Globus pallidus (tissue), 1 donor: ENCODE data around the gene PTOV1.

ENCODE experiments used
- DNase-seq: peaks from one replicate; pipeline ENCODE4 v3.0.0-alpha.2; 2015; ENCODE audit warnings: low spot score

The PTOV1 gene

GRCh38 chr19:49844138-49845095 lies 6.5 kb upstream of the PTOV1 start:
- no peak for DNase-seq

GRCh38 chr19:49845414-49845813 lies 5.5 kb upstream of the PTOV1 start:
- DNase-seq, result no peak

- no peak for DNase-seq
These were observed 4.6 kb upstream of the PTOV1 start for GRCh38 chr19:49846408-49846807.

- DNase-seq, result no peak
These were observed 2.9 kb upstream of the PTOV1 start for GRCh38 chr19:49847731-49848696.

- DNase-seq, result no peak
These were observed 2.0 kb upstream of the PTOV1 start for GRCh38 chr19:49848938-49849337.

GRCh38 chr19:49849433-49850220 lies 1.3 kb upstream of the PTOV1 start:
- no peak for DNase-seq

GRCh38 chr19:49850221-49850486 lies 805 bp upstream of the PTOV1 start:
- DNase-seq, result no peak

- DNase-seq, result no peak
These were observed 699 bp downstream of the PTOV1 start for GRCh38 chr19:49851456-49852259.

GRCh38 chr19:49852631-49853126 lies 1.7 kb downstream of the PTOV1 start:
- no peak for DNase-seq

GRCh38 chr19:49853852-49854377 lies 3.0 kb downstream of the PTOV1 start:
- no peak for DNase-seq

- DNase-seq, result no peak
These were observed 3.7 kb downstream of the PTOV1 start for GRCh38 chr19:49854378-49855263.

- no peak for DNase-seq
These were observed 4.3 kb downstream of the PTOV1 start for GRCh38 chr19:49855277-49855675.

GRCh38 chr19:49855676-49856573 lies 5.0 kb downstream of the PTOV1 start:
- no peak for DNase-seq

- DNase-seq, result no peak
These were observed 5.6 kb downstream of the PTOV1 start for GRCh38 chr19:49856574-49857021.

GRCh38 chr19:49857061-49857837 lies 6.3 kb downstream of the PTOV1 start:
- DNase-seq, result no peak

GRCh38 chr19:49857838-49858087 lies 6.8 kb downstream of the PTOV1 start:
- DNase-seq, result no peak

GRCh38 chr19:49858088-49858985 lies 7.4 kb downstream of the PTOV1 start:
- no peak for DNase-seq
